ENCODE results near the gene POLR1A. TPM values are rescaled to one million over a fixed set of nuclear protein-coding genes. Genes with fewer than 3 reads are reported as not detected.

POLR1A gene
- total RNA-seq, 2 donors from 2014 or later: 37.9 to 45.5 TPM

- Mint-ChIP-seq H3K9me3 (no peaks in the 10 kb centered on the region), H3K36me3 (ENCODE audit: low read depth) (peaks cover 84% of the 10 kb centered on the region), H3K27me3 (ENCODE audit: insufficient read depth) (no peaks in the 10 kb centered on the region), H3K27ac (peak overlapping the region; percentile 56), H3K4me1 (peaks cover 11% of the 10 kb centered on the region), H3K4me3 (no peak overlapping the region)
- Histone ChIP-seq H3K27me3 (ENCODE audit: control insufficient read depth, insufficient read depth, low read length, poor library complexity, severe bottlenecking) (no peaks in the 10 kb centered on the region), H3K27ac (ENCODE audit: low read depth, low read length) (peak overlapping the region; percentile 95), H3K4me3 (ENCODE audit: low read length) (no peak overlapping the region), H3K9ac (ENCODE audit: extremely low read depth, low read length, poor library complexity, severe bottlenecking) (no peak overlapping the region), H3K36me3 (ENCODE audit: control insufficient read depth, insufficient read depth, low read length) (peaks cover 75% of the 10 kb centered on the region), H3K9me3 (ENCODE audit: control insufficient read depth, low read length) (no peaks in the 10 kb centered on the region), H3K4me1 (ENCODE audit: control insufficient read depth, insufficient read depth, low read length) (no peaks in the 10 kb centered on the region)
- TF ChIP-seq, protein P1, sequence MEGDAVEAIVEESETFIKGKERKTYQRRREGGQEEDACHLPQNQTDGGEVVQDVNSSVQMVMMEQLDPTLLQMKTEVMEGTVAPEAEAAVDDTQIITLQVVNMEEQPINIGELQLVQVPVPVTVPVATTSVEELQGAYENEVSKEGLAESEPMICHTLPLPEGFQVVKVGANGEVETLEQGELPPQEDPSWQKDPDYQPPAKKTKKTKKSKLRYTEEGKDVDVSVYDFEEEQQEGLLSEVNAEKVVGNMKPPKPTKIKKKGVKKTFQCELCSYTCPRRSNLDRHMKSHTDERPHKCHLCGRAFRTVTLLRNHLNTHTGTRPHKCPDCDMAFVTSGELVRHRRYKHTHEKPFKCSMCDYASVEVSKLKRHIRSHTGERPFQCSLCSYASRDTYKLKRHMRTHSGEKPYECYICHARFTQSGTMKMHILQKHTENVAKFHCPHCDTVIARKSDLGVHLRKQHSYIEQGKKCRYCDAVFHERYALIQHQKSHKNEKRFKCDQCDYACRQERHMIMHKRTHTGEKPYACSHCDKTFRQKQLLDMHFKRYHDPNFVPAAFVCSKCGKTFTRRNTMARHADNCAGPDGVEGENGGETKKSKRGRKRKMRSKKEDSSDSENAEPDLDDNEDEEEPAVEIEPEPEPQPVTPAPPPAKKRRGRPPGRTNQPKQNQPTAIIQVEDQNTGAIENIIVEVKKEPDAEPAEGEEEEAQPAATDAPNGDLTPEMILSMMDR (conservative IDR thresholded peaks at IDR 0.05): no peak
- DNase-seq: no peak
- 93 to 100% methylated on average over 4 to 7 of the region's 7 CpGs for WGBS, 2 experiments (ENCODE audit: insufficient coverage in 1 of 2, insufficient read length in 1 of 2)
Observed at GRCh38 chr2:86035376-86035882, 70.3 kb downstream of the POLR1A start.

GRCh38 chr2:86033751-86034692 is 71.7 kb downstream of the POLR1A start:
- peaks cover 76% of the 10 kb centered on the region for H3K36me3 ChIP-seq (ENCODE audit: control insufficient read depth, insufficient read depth, low read length)
- no peaks in the 10 kb centered on the region for H3K9me3 ChIP-seq (ENCODE audit: control insufficient read depth, low read length)
- no peak overlapping the region for H3K9ac ChIP-seq (ENCODE audit: extremely low read depth, low read length, poor library complexity, severe bottlenecking)
- DNase-seq: no peak
- no peaks in the 10 kb centered on the region for H3K27me3 Mint-ChIP-seq (ENCODE audit: insufficient read depth)
- TF ChIP-seq, protein P1 (conservative IDR thresholded peaks at IDR 0.05): no peak
- no peaks in the 10 kb centered on the region for H3K4me1 ChIP-seq (ENCODE audit: control insufficient read depth, insufficient read depth, low read length)
- H3K4me3 Mint-ChIP-seq: no peak overlapping the region
- 97% methylated on average over 16 to 20 of the region's 20 CpGs for WGBS, 2 experiments (ENCODE audit: insufficient coverage in 1 of 2, insufficient read length in 1 of 2)
- no peaks in the 10 kb centered on the region for H3K27me3 ChIP-seq (ENCODE audit: control insufficient read depth, insufficient read depth, low read length, poor library complexity, severe bottlenecking)
- no peak overlapping the region for H3K27ac ChIP-seq (ENCODE audit: low read depth, low read length)
- H3K4me3 ChIP-seq (ENCODE audit: low read length): no peak overlapping the region
- H3K27ac Mint-ChIP-seq: no peak overlapping the region
- peaks cover 11% of the 10 kb centered on the region for H3K4me1 Mint-ChIP-seq
- no peaks in the 10 kb centered on the region for H3K9me3 Mint-ChIP-seq
- H3K36me3 Mint-ChIP-seq (ENCODE audit: low read depth): peaks cover 81% of the 10 kb centered on the region

GRCh38 chr2:86032861-86033595 is 72.7 kb downstream of the POLR1A start:
- H3K4me3 ChIP-seq (ENCODE audit: low read length): no peak overlapping the region
- no peak for DNase-seq
- H3K27me3 ChIP-seq (ENCODE audit: control insufficient read depth, insufficient read depth, low read length, poor library complexity, severe bottlenecking): no peaks in the 10 kb centered on the region
- peak overlapping the region; percentile 74 for H3K27ac Mint-ChIP-seq
- H3K9me3 Mint-ChIP-seq: no peaks in the 10 kb centered on the region
- H3K4me1 Mint-ChIP-seq: peaks cover 11% of the 10 kb centered on the region
- no peaks in the 10 kb centered on the region for H3K4me1 ChIP-seq (ENCODE audit: control insufficient read depth, insufficient read depth, low read length)
- H3K36me3 Mint-ChIP-seq (ENCODE audit: low read depth): peaks cover 79% of the 10 kb centered on the region
- WGBS, 2 experiments (ENCODE audit: insufficient coverage in 1 of 2, insufficient read length in 1 of 2): 97% methylated on average over 8 to 11 of the region's 11 CpGs
- no peaks in the 10 kb centered on the region for H3K9me3 ChIP-seq (ENCODE audit: control insufficient read depth, low read length)
- no peak overlapping the region for H3K9ac ChIP-seq (ENCODE audit: extremely low read depth, low read length, poor library complexity, severe bottlenecking)
- peaks cover 75% of the 10 kb centered on the region for H3K36me3 ChIP-seq (ENCODE audit: control insufficient read depth, insufficient read depth, low read length)
- TF ChIP-seq, protein P1 (conservative IDR thresholded peaks at IDR 0.05): no peak
- no peaks in the 10 kb centered on the region for H3K27me3 Mint-ChIP-seq (ENCODE audit: insufficient read depth)
- no peak overlapping the region for H3K4me3 Mint-ChIP-seq
- H3K27ac ChIP-seq (ENCODE audit: low read depth, low read length): no peak overlapping the region

All from endodermal cell (in vitro differentiated cells).